ENCODE results near the gene MTHFD1.

DNA sequence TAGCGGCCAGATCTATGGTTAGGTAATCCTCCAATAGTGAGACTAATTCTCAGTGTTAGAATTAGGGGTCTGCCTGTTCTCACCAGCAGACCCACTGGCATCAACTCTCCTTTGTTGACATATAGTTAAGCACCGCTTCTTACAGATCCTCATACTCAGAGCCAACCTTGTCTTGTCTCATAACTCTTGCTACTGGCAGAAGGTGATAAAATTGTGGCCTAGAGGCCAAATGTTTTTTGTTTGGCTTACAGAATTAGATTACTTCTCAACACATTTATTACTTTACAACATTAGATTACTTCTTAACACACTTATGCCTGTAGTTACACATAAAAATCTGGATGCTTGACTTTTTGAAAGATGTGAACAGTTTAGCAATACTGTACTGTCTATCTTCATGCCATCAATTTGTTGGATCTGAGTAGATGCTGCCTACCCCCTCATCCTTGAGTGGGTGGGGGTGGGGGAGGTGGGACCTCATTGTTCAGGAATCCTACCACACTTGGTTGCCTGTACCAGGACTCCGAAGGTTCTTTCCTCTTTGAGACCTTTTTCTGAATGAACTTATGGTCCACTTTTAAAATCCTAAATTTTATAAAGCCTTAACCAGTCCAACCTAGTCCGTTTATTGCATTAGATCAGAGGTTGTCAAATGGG is 7.0 kb downstream of the MTHFD1 start:
- TF ChIP-seq, protein P1, sequence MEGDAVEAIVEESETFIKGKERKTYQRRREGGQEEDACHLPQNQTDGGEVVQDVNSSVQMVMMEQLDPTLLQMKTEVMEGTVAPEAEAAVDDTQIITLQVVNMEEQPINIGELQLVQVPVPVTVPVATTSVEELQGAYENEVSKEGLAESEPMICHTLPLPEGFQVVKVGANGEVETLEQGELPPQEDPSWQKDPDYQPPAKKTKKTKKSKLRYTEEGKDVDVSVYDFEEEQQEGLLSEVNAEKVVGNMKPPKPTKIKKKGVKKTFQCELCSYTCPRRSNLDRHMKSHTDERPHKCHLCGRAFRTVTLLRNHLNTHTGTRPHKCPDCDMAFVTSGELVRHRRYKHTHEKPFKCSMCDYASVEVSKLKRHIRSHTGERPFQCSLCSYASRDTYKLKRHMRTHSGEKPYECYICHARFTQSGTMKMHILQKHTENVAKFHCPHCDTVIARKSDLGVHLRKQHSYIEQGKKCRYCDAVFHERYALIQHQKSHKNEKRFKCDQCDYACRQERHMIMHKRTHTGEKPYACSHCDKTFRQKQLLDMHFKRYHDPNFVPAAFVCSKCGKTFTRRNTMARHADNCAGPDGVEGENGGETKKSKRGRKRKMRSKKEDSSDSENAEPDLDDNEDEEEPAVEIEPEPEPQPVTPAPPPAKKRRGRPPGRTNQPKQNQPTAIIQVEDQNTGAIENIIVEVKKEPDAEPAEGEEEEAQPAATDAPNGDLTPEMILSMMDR (IDR thresholded peaks at IDR 0.05): no peak
- TF ChIP-seq POLR2A (IDR thresholded peaks at IDR 0.05): no peak

Measured in heart left ventricle (tissue), 13 donors.